IPS DF 6.9 (cell line): Measurements from ENCODE around the gene TNIP1.

Experiments
- DNase-seq: peaks from one replicate; pipeline ENCODE4 v3.0.0-alpha.2; 2013; ENCODE audit warnings: low read depth, low spot score
- H3K27ac ChIP-seq: one replicate; pipeline ENCODE4 v1.5.1; 2013; ENCODE audit warnings: low read length, control low read depth
- H3K27me3 ChIP-seq: 2 replicates; pipeline ENCODE4 v1.6.1; 2013; ENCODE audit warnings: mild to moderate bottlenecking, low read length; ENCODE audit not compliant: control insufficient read depth, insufficient read depth
- H3K36me3 ChIP-seq: 2 replicates; pipeline ENCODE4 v1.6.1; 2013; ENCODE audit warnings: low read length; ENCODE audit not compliant: control insufficient read depth, insufficient read depth
- H3K4me1 ChIP-seq: 2 replicates; pipeline ENCODE4 v1.6.1; 2013; ENCODE audit warnings: low read length; ENCODE audit not compliant: control insufficient read depth, insufficient read depth
- H3K4me3 ChIP-seq: 2 replicates; pipeline ENCODE4 v1.5.1; 2013; ENCODE audit warnings: mild to moderate bottlenecking, low read length
- H3K9me3 ChIP-seq: 2 replicates; pipeline ENCODE4 v1.6.1; 2013; ENCODE audit warnings: low read length, inconsistent platforms; ENCODE audit not compliant: control insufficient read depth, insufficient read depth
- WGBS: extraction: QIAGEN DNeasy Blood & Tissue Kit; methylation state at CpG from one replicate; pipeline ENCODE4 v1.1.7; 2013; ENCODE audit warnings: mixed read lengths, missing lambda C conversion rate; ENCODE audit not compliant: insufficient read length, insufficient coverage; 5-methylcytosine and 5-hydroxymethylcytosine counted together

TNIP1 gene

GRCh38 chr5:151023047-151023615 is 57.7 kb downstream of the TNIP1 start:
- Histone ChIP-seq H3K36me3 (no peaks in the 10 kb centered on the region), H3K4me1 (no peaks in the 10 kb centered on the region), H3K9me3 (no peaks in the 10 kb centered on the region), H3K27ac (no peak overlapping the region), H3K4me3 (no peak overlapping the region), H3K27me3 (peaks cover 3% of the 10 kb centered on the region; the same call in 1 of the 2 replicates)
- DNase-seq, result no peak
- WGBS, result no CpG with 5 or more reads among the region's 5 CpGs

- H3K27ac ChIP-seq, result no peak overlapping the region
- H3K4me3 ChIP-seq, result no peak overlapping the region
- DNase-seq, result no peak
- peaks cover 3% of the 10 kb centered on the region; the same call in 1 of the 2 replicates for H3K27me3 ChIP-seq
- whole genome bisulfite sequencing, result no CpG with 5 or more reads among the region's 7 CpGs
- H3K36me3 ChIP-seq, result no peaks in the 10 kb centered on the region
- H3K9me3 ChIP-seq, result no peaks in the 10 kb centered on the region
- H3K4me1 ChIP-seq, result no peaks in the 10 kb centered on the region
Measured at GRCh38 chr5:151022511-151023018, 58.3 kb downstream of the TNIP1 start.

- no peaks in the 10 kb centered on the region for H3K9me3 ChIP-seq
- no peak overlapping the region for H3K4me3 ChIP-seq
- no peak overlapping the region for H3K27ac ChIP-seq
- no CpG with 5 or more reads among the region's 6 CpGs for WGBS
- DNase-seq, result no peak
- H3K36me3 ChIP-seq, result no peaks in the 10 kb centered on the region
- peaks cover 3% of the 10 kb centered on the region; the same call in 1 of the 2 replicates for H3K27me3 ChIP-seq
- no peaks in the 10 kb centered on the region for H3K4me1 ChIP-seq
Measured at GRCh38 chr5:151021746-151022145, 59.1 kb downstream of the TNIP1 start.

GRCh38 chr5:151020304-151021110 is 60.3 kb downstream of the TNIP1 start, which contains the start of gene GPX3:
TSS of gene GPX3 (plus strand) at chr5:151020591. CDS start at chr5:151020655, 64 bp downstream.
- Histone ChIP-seq H3K27me3 (peaks cover 3% of the 10 kb centered on the region; the same call in 1 of the 2 replicates), H3K27ac (no peak within 1 kb of the TSS), H3K9me3 (no peaks in the 10 kb centered on the region), H3K4me1 (no peaks in the 10 kb centered on the region), H3K36me3 (no peaks in the 10 kb centered on the region), H3K4me3 (peak within 1 kb of the TSS; percentile 85)
- DNase-seq, result peak; percentile 64
- WGBS, result no CpG with 5 or more reads among the region's 54 CpGs

- Histone ChIP-seq H3K4me1 (no peaks in the 10 kb centered on the region), H3K27me3 (peaks cover 3% of the 10 kb centered on the region; the same call in 1 of the 2 replicates), H3K4me3 (no peak overlapping the region), H3K27ac (no peak overlapping the region), H3K36me3 (no peaks in the 10 kb centered on the region), H3K9me3 (no peaks in the 10 kb centered on the region)
- WGBS, result no CpG with 5 or more reads among the region's 2 CpGs
- DNase-seq, result no peak
Measured at GRCh38 chr5:151019331-151019730, 61.5 kb downstream of the TNIP1 start.

GRCh38 chr5:151018846-151019245 is 62.0 kb downstream of the TNIP1 start:
- no peak for DNase-seq
- Histone ChIP-seq H3K27me3 (peaks cover 3% of the 10 kb centered on the region; the same call in 1 of the 2 replicates), H3K4me3 (no peak overlapping the region), H3K36me3 (no peaks in the 10 kb centered on the region), H3K9me3 (no peaks in the 10 kb centered on the region), H3K27ac (no peak overlapping the region), H3K4me1 (no peaks in the 10 kb centered on the region)
- WGBS, result no CpG with 5 or more reads among the region's 2 CpGs

GRCh38 chr5:151017897-151018296 is 62.9 kb downstream of the TNIP1 start:
- Histone ChIP-seq H3K4me3 (no peak overlapping the region), H3K9me3 (no peaks in the 10 kb centered on the region; the same call in 1 of the 2 replicates), H3K36me3 (no peaks in the 10 kb centered on the region), H3K27me3 (peaks cover 3% of the 10 kb centered on the region; the same call in 1 of the 2 replicates), H3K27ac (no peak overlapping the region), H3K4me1 (no peaks in the 10 kb centered on the region)
- no CpG with 5 or more reads among the region's 2 CpGs for WGBS
- no peak for DNase-seq

- DNase-seq, result no peak
- no peaks in the 10 kb centered on the region for H3K4me1 ChIP-seq
- peaks cover 3% of the 10 kb centered on the region; the same call in 1 of the 2 replicates for H3K27me3 ChIP-seq
- no peak overlapping the region for H3K4me3 ChIP-seq
- H3K36me3 ChIP-seq, result no peaks in the 10 kb centered on the region
- no CpG with 5 or more reads among the region's 5 CpGs for WGBS
- H3K27ac ChIP-seq, result no peak overlapping the region
- H3K9me3 ChIP-seq, result no peaks in the 10 kb centered on the region; the same call in 1 of the 2 replicates
Measured at GRCh38 chr5:151016700-151017099, 64.1 kb downstream of the TNIP1 start.

GRCh38 chr5:151015974-151016587 is 64.8 kb downstream of the TNIP1 start:
- WGBS, result no CpG with 5 or more reads among the region's 7 CpGs
- no peak for DNase-seq
- no peaks in the 10 kb centered on the region for H3K36me3 ChIP-seq
- H3K27me3 ChIP-seq, result peaks cover under 1% of the 10 kb centered on the region; the same call in 1 of the 2 replicates
- no peak overlapping the region for H3K4me3 ChIP-seq
- no peaks in the 10 kb centered on the region; the same call in 1 of the 2 replicates for H3K9me3 ChIP-seq
- H3K4me1 ChIP-seq, result no peaks in the 10 kb centered on the region
- no peak overlapping the region for H3K27ac ChIP-seq

- Histone ChIP-seq H3K27ac (no peak overlapping the region), H3K4me3 (no peak overlapping the region), H3K27me3 (no peaks in the 10 kb centered on the region), H3K9me3 (no peaks in the 10 kb centered on the region; the same call in 1 of the 2 replicates), H3K4me1 (no peaks in the 10 kb centered on the region), H3K36me3 (no peaks in the 10 kb centered on the region)
- no CpG with 5 or more reads among the region's 4 CpGs for WGBS
- DNase-seq, result no peak
Measured at GRCh38 chr5:151014680-151015343, 66.0 kb downstream of the TNIP1 start.
